Choroid plexus epithelial cell (primary cell): Measurements from ENCODE around the gene ATM.

Experiments
- DNase-seq: peaks from one replicate; pipeline ENCODE4 v3.0.0-alpha.2; 2010; ENCODE audit warnings: low read depth
- H3K4me3 ChIP-seq: 2 replicates; pipeline ENCODE4 v1.5.1; 2011; ENCODE audit warnings: low read depth, mild to moderate bottlenecking, control low read depth, low read length, moderate library complexity
- CTCF ChIP-seq: conservative IDR thresholded peaks from 2 replicates; pipeline ENCODE4 v1.5.1; 2011; ENCODE audit warnings: low read depth, mild to moderate bottlenecking, control low read depth, inconsistent platforms, low read length, moderate library complexity

ATM gene

GRCh38 chr11:108222574-108223347 lies at the start of gene ATM, which contains the start of gene NPAT:
ATM (plus strand) TSS chr11:108223067; CDS start chr11:108227625, 4,558 bp downstream.
NPAT (minus strand) TSS chr11:108222638; CDS start chr11:108222536, 102 bp downstream.
- peak; percentile 88 for TF ChIP-seq CTCF
- peak; percentile 100 for DNase-seq
- peak within 1 kb of the TSS; percentile 92 for H3K4me3 ChIP-seq

- H3K4me3 ChIP-seq, result no peak overlapping the region
- TF ChIP-seq CTCF, result no peak
Measured at GRCh38 chr11:108177570-108177969, 45.3 kb upstream of the ATM start.

GRCh38 chr11:108193725-108194124 lies 29.1 kb upstream of the ATM start:
- TF ChIP-seq CTCF, result no peak
- no peak overlapping the region for H3K4me3 ChIP-seq
- DNase-seq, result no peak

More at GRCh38 chr11:108177570-108177969, 45.3 kb upstream of the ATM start:
- no peak for DNase-seq

DNA sequence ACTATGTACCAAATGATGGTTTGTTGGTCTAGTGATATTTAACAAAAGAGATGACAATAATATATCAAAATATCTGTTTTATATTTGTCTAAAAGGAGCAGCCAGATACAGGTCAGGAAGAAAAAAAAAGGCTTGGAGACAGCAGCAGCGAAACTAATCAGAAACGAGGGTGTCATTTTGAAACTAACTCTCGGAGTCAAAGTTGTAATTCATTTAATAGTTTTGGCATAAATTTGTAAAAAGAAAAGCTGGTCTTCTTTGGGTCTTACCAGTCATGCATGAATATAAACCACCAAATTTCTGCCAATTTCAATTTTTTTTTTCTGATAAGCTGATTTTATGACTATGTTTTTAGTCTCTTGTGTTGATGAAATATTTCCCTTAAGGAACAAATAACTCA lies 26.0 kb upstream of the ATM start:
- no peak overlapping the region for H3K4me3 ChIP-seq
- DNase-seq, result no peak
- no peak for TF ChIP-seq CTCF

GRCh38 chr11:108197351-108197750 lies 25.5 kb upstream of the ATM start:
- no peak for DNase-seq
- no peak for TF ChIP-seq CTCF
- no peak overlapping the region for H3K4me3 ChIP-seq

DNA sequence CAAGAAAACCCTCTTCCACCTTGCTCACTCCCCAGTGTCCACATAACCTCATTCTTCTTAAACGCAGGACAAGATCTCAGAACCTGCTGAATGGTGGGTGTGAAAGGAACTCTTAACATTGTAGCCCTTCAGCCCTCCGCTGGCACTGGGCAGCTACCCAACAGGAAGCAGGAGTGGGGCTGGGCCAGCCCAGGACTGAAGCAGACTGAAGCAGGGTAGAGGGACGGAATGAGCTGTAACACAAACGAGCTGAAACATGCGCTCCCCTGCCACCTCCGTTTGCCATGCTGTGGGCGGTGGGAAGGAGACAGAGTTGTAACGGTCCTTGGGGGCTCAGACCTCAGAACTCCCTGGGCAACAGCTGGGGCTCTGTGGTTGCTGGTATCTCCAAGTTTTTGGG lies 24.0 kb upstream of the ATM start:
- no peak for TF ChIP-seq CTCF
- no peak for DNase-seq
- H3K4me3 ChIP-seq, result no peak overlapping the region
